ENCODE data around the gene HOXB13.

DNA sequence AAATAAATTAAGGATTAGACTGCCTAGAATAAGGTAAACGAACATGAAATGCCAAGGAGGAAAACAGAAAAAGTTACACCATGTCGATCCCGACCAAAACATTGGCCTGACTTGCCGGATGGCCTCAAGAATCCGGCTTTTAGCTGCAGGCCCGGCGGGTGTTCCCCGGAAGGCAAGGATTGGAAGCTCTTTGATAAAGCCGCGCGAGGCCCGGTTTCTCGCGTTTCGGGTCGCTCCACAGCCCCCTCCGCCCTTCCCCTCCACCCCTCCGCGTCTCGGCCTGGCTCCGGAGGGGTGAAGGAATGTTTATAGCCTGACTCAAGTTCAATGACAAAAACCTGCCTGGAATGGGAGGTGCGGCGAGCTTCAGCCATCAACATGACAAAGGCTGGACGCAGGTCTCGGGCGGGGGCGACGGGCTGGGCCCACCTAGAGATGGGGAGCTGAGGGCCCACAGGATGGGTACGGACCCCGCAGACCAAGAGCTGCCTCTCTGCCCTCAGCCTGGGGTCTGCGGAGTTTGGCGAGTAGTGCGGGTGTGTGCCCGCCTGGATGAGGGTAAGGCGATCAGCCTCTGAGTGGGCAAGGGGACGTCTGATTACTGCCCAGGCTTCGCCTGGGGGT is 8.8 kb downstream of the HOXB13 start:
- TF ChIP-seq, protein P1, sequence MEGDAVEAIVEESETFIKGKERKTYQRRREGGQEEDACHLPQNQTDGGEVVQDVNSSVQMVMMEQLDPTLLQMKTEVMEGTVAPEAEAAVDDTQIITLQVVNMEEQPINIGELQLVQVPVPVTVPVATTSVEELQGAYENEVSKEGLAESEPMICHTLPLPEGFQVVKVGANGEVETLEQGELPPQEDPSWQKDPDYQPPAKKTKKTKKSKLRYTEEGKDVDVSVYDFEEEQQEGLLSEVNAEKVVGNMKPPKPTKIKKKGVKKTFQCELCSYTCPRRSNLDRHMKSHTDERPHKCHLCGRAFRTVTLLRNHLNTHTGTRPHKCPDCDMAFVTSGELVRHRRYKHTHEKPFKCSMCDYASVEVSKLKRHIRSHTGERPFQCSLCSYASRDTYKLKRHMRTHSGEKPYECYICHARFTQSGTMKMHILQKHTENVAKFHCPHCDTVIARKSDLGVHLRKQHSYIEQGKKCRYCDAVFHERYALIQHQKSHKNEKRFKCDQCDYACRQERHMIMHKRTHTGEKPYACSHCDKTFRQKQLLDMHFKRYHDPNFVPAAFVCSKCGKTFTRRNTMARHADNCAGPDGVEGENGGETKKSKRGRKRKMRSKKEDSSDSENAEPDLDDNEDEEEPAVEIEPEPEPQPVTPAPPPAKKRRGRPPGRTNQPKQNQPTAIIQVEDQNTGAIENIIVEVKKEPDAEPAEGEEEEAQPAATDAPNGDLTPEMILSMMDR (IDR thresholded peaks at IDR 0.05) = no peak
- TF ChIP-seq POLR2A (IDR thresholded peaks at IDR 0.05) (no peak), POLR2AphosphoS5 (IDR thresholded peaks at IDR 0.05) (no peak)

All from stomach (tissue), 4 donors.